Fibroblast of skin of right quadriceps (primary cell): ENCODE measurements around the gene XIST.
"Not testable (repeated sequence)": the region's sequence is repeated elsewhere in the genome, so short reads cannot be mapped to it uniquely, and the experiment has no call there.

Experiments used
- DNase-seq: peaks from one replicate; pipeline ENCODE4 v3.0.0-alpha.2; 2013

XIST gene

DNA sequence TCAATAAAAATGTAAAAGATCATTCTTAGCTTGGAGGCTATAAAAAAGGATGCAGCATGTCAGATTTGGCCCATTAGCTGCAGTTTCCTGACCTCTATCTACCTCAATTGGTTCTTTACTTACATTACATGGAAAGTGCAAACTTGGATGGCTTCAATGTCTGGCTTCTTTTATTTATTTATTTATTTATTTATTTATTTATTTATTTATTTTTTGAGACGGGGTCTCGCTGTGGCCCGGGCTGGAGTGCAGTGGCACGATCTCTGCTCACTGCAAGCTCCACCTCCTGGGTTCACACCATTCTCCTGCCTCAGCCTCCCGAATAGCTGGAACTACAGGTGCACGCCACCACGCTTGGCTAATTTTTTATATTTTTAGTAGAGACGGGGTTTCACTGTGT, 60.0 kb downstream of the XIST start:
- DNase-seq = not testable (repeated sequence)

- no peak for DNase-seq
Measured at GRCh38 chrX:73785493-73785892, 67.0 kb downstream of the XIST start.
